Activated naive CD8-positive, alpha-beta T cell (primary cell): ENCODE results near the gene ACCS.

Experiments used
- H3K27ac Mint-ChIP-seq: one replicate; pipeline ENCODE4 v1.8.0; 2021; ENCODE audit warnings: mixed read lengths
- H3K27me3 Mint-ChIP-seq: one replicate; pipeline ENCODE4 v1.8.0; 2021; ENCODE audit warnings: mixed read lengths
- H3K36me3 Mint-ChIP-seq: one replicate; pipeline ENCODE4 v1.8.0; 2021; ENCODE audit warnings: mixed read lengths
- H3K4me1 Mint-ChIP-seq: one replicate; pipeline ENCODE4 v1.8.0; 2021; ENCODE audit warnings: low read depth, mixed read lengths
- H3K4me3 Mint-ChIP-seq: one replicate; pipeline ENCODE4 v1.8.0; 2021; ENCODE audit warnings: mild to moderate bottlenecking, mixed read lengths
- H3K9me3 Mint-ChIP-seq: one replicate; pipeline ENCODE4 v1.8.0; 2021; ENCODE audit warnings: low read depth, mixed read lengths

The ACCS gene

GRCh38 chr11:44065841-44066731 lies at the start of gene ACCS:
ACCS (plus strand) TSS chr11:44066270; CDS start chr11:44067628, 1,358 bp downstream.
- Mint-ChIP-seq H3K4me3 (peak within 1 kb of the TSS; percentile 89), H3K27ac (peak within 1 kb of the TSS; percentile 84), H3K9me3 (no peaks in the 10 kb centered on the region), H3K36me3 (peaks cover 4% of the 10 kb centered on the region), H3K27me3 (no peaks in the 10 kb centered on the region), H3K4me1 (peaks cover 30% of the 10 kb centered on the region)

GRCh38 chr11:44016546-44017442 lies 49.3 kb upstream of the ACCS start:
- Mint-ChIP-seq H3K4me1 (no peaks in the 10 kb centered on the region), H3K9me3 (peaks cover under 1% of the 10 kb centered on the region), H3K27me3 (peaks cover 4% of the 10 kb centered on the region), H3K27ac (no peak overlapping the region), H3K4me3 (no peak overlapping the region), H3K36me3 (no peaks in the 10 kb centered on the region)

- H3K27ac Mint-ChIP-seq: no peak overlapping the region
- no peak overlapping the region for H3K4me3 Mint-ChIP-seq
These were observed 48.5 kb upstream of the ACCS start for GRCh38 chr11:44017443-44018126.

GRCh38 chr11:44018127-44018521 lies 47.9 kb upstream of the ACCS start:
- Mint-ChIP-seq H3K4me3 (no peak overlapping the region), H3K4me1 (no peaks in the 10 kb centered on the region), H3K27me3 (peaks cover 7% of the 10 kb centered on the region), H3K27ac (no peak overlapping the region), H3K36me3 (no peaks in the 10 kb centered on the region), H3K9me3 (peaks cover 10% of the 10 kb centered on the region)

More at GRCh38 chr11:44017443-44018126, 48.5 kb upstream of the ACCS start:
- H3K27me3 Mint-ChIP-seq: peaks cover 7% of the 10 kb centered on the region
- peaks cover 9% of the 10 kb centered on the region for H3K9me3 Mint-ChIP-seq
- H3K4me1 Mint-ChIP-seq: no peaks in the 10 kb centered on the region
- no peaks in the 10 kb centered on the region for H3K36me3 Mint-ChIP-seq

GRCh38 chr11:44018829-44019228 lies 47.2 kb upstream of the ACCS start:
- Mint-ChIP-seq H3K4me3 (no peak overlapping the region), H3K27ac (no peak overlapping the region), H3K27me3 (peaks cover 7% of the 10 kb centered on the region), H3K9me3 (peaks cover 10% of the 10 kb centered on the region), H3K36me3 (no peaks in the 10 kb centered on the region), H3K4me1 (no peaks in the 10 kb centered on the region)

GRCh38 chr11:44024977-44025376 lies 41.1 kb upstream of the ACCS start:
- H3K36me3 Mint-ChIP-seq: no peaks in the 10 kb centered on the region
- no peak overlapping the region for H3K4me3 Mint-ChIP-seq
- H3K27ac Mint-ChIP-seq: no peak overlapping the region
- H3K4me1 Mint-ChIP-seq: no peaks in the 10 kb centered on the region
- H3K9me3 Mint-ChIP-seq: peaks cover 19% of the 10 kb centered on the region
- peaks cover 31% of the 10 kb centered on the region for H3K27me3 Mint-ChIP-seq

GRCh38 chr11:44025727-44026126 lies 40.3 kb upstream of the ACCS start:
- H3K27me3 Mint-ChIP-seq: peaks cover 33% of the 10 kb centered on the region
- H3K4me1 Mint-ChIP-seq: no peaks in the 10 kb centered on the region
- H3K27ac Mint-ChIP-seq: no peak overlapping the region
- H3K4me3 Mint-ChIP-seq: no peak overlapping the region
- peaks cover 19% of the 10 kb centered on the region for H3K9me3 Mint-ChIP-seq
- H3K36me3 Mint-ChIP-seq: no peaks in the 10 kb centered on the region

- H3K27me3 Mint-ChIP-seq: peaks cover 31% of the 10 kb centered on the region
- H3K4me1 Mint-ChIP-seq: no peaks in the 10 kb centered on the region
- H3K27ac Mint-ChIP-seq: no peak overlapping the region
- H3K9me3 Mint-ChIP-seq: peaks cover 9% of the 10 kb centered on the region
- no peak overlapping the region for H3K4me3 Mint-ChIP-seq
- H3K36me3 Mint-ChIP-seq: no peaks in the 10 kb centered on the region
These were observed 37.7 kb upstream of the ACCS start for GRCh38 chr11:44028401-44028800.

GRCh38 chr11:44028816-44029506 lies 37.1 kb upstream of the ACCS start:
- no peak overlapping the region for H3K27ac Mint-ChIP-seq
- H3K4me1 Mint-ChIP-seq: no peaks in the 10 kb centered on the region
- H3K36me3 Mint-ChIP-seq: no peaks in the 10 kb centered on the region
- H3K9me3 Mint-ChIP-seq: peaks cover 9% of the 10 kb centered on the region
- H3K27me3 Mint-ChIP-seq: peaks cover 31% of the 10 kb centered on the region
- H3K4me3 Mint-ChIP-seq: no peak overlapping the region

- Mint-ChIP-seq H3K27ac (no peak overlapping the region), H3K27me3 (peaks cover 29% of the 10 kb centered on the region), H3K36me3 (no peaks in the 10 kb centered on the region), H3K4me3 (no peak overlapping the region), H3K9me3 (peaks cover 9% of the 10 kb centered on the region), H3K4me1 (no peaks in the 10 kb centered on the region)
These were observed 36.6 kb upstream of the ACCS start for GRCh38 chr11:44029507-44029845.

- Mint-ChIP-seq H3K36me3 (no peaks in the 10 kb centered on the region), H3K9me3 (peaks cover 9% of the 10 kb centered on the region), H3K4me3 (no peak overlapping the region), H3K4me1 (no peaks in the 10 kb centered on the region), H3K27me3 (peaks cover 27% of the 10 kb centered on the region), H3K27ac (no peak overlapping the region)
These were observed 35.8 kb upstream of the ACCS start for GRCh38 chr11:44029977-44030911.

- H3K4me3 Mint-ChIP-seq: no peak overlapping the region
- no peaks in the 10 kb centered on the region for H3K36me3 Mint-ChIP-seq
- H3K27ac Mint-ChIP-seq: no peak overlapping the region
- peaks cover 5% of the 10 kb centered on the region for H3K9me3 Mint-ChIP-seq
- no peaks in the 10 kb centered on the region for H3K4me1 Mint-ChIP-seq
- H3K27me3 Mint-ChIP-seq: peaks cover 27% of the 10 kb centered on the region
These were observed 35.1 kb upstream of the ACCS start for GRCh38 chr11:44030996-44031395.

- Mint-ChIP-seq H3K4me1 (no peaks in the 10 kb centered on the region), H3K36me3 (no peaks in the 10 kb centered on the region), H3K9me3 (no peaks in the 10 kb centered on the region), H3K27ac (no peak overlapping the region), H3K4me3 (no peak overlapping the region), H3K27me3 (peaks cover 24% of the 10 kb centered on the region)
These were observed 34.5 kb upstream of the ACCS start for GRCh38 chr11:44031549-44031948.
